HG03565 (cell line): Measurements from ENCODE around the gene OVCH1.

ENCODE experiments used
- ATAC-seq: cut with Tn5 transposase; IDR thresholded peaks from one replicate; pipeline ENCODE4 v1.9.1; 2021; ENCODE audit warnings: mild to moderate bottlenecking, moderate library complexity; ENCODE audit not compliant: unreplicated experiment

Gene OVCH1, protein sequence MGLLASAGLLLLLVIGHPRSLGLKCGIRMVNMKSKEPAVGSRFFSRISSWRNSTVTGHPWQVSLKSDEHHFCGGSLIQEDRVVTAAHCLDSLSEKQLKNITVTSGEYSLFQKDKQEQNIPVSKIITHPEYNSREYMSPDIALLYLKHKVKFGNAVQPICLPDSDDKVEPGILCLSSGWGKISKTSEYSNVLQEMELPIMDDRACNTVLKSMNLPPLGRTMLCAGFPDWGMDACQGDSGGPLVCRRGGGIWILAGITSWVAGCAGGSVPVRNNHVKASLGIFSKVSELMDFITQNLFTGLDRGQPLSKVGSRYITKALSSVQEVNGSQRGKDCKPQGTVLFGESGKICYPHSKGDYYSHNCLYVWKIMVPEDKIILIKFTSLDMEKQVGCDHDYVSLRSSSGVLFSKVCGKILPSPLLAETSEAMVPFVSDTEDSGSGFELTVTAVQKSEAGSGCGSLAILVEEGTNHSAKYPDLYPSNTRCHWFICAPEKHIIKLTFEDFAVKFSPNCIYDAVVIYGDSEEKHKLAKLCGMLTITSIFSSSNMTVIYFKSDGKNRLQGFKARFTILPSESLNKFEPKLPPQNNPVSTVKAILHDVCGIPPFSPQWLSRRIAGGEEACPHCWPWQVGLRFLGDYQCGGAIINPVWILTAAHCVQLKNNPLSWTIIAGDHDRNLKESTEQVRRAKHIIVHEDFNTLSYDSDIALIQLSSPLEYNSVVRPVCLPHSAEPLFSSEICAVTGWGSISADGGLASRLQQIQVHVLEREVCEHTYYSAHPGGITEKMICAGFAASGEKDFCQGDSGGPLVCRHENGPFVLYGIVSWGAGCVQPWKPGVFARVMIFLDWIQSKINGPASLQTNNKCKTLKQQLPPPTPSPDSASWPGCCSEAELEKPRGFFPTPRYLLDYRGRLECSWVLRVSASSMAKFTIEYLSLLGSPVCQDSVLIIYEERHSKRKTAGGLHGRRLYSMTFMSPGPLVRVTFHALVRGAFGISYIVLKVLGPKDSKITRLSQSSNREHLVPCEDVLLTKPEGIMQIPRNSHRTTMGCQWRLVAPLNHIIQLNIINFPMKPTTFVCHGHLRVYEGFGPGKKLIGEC

GRCh38 chr12:29497588-29497987, at the start of gene OVCH1:
OVCH1 (minus strand) TSS chr12:29497686; CDS start chr12:29497686, 0 bp downstream.
- no peak for ATAC-seq

- ATAC-seq = no peak
These were observed 49.7 kb upstream of the OVCH1 start for GRCh38 chr12:29547151-29547632.

GRCh38 chr12:29546000-29546399, 48.5 kb upstream of the OVCH1 start:
- ATAC-seq = no peak

DNA sequence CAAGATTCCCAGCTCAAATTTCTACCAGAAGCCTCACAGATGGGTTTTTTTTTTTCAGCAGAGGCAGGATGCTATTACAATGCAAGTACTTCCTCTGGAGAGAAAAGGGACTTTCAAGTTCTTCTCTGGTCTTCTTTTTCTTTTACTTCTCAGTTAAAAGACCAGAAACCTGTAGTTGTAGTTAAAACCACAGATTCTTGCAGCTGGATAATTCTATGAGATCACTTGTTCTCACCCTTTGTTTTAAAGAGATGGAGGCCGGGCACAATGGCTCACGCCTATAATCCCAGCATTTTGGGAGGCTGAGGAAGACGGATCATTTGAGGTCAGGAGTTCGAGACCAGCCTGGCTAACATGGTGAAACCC, 47.6 kb upstream of the OVCH1 start:
- peak; percentile 79 for ATAC-seq

GRCh38 chr12:29544428-29545101, 47.1 kb upstream of the OVCH1 start:
- peak; percentile 27 for ATAC-seq

DNA sequence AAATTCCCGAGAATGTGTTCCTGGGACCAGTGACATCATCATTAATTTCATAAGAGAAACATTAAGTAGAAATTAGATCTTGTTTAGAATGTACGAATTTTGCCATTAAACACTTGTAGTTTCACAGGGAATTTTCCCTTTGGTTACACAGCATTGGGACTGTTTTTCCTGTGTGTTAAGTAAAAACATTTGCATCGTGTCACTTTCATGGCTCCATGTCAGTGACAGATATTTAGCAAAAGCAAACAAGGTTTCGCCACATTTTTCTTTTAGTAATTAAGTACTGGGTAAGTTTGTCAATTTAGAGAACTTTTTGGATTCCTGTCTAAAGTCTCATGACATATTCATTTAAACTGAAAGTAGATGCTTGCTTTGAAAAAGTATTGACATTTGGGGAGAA, 45.5 kb upstream of the OVCH1 start:
- ATAC-seq = no peak

DNA sequence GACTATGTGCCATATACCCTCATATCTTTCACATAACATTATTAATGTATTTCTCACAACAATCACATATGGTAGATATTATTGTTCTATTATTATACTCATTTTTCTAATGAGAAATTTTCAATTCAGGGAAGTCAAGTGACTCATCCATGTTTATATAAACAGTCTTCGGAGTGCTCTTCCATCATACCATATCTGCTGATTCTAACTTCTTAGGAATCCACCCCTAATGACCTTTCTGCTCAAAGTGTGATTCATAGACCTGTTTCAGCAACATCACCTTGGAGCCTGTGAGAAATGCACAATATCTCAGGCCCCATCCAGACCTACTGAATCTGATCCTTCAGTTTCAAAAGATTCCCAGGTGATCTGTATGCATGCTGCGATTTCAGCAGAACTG, 39.8 kb upstream of the OVCH1 start:
- no peak for ATAC-seq

DNA sequence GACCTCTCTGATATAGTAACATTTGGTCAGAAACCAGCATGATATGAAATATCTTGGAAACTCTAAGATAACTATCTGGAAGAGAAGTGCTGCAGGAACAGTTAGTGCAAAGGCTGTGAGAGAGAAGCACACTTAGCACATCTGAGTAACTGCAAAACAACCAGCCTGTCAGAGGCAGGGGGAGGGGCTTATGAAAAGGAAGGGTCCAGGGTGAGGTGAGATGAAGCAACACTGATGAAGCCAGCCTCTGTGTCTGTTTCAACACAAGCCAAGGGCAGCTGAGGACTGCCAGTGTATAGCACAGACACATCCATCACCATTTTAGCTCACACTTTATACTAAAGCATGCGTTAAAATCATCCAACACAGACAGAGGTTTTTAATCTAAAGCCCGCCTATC, 37.4 kb upstream of the OVCH1 start:
- ATAC-seq = no peak

DNA sequence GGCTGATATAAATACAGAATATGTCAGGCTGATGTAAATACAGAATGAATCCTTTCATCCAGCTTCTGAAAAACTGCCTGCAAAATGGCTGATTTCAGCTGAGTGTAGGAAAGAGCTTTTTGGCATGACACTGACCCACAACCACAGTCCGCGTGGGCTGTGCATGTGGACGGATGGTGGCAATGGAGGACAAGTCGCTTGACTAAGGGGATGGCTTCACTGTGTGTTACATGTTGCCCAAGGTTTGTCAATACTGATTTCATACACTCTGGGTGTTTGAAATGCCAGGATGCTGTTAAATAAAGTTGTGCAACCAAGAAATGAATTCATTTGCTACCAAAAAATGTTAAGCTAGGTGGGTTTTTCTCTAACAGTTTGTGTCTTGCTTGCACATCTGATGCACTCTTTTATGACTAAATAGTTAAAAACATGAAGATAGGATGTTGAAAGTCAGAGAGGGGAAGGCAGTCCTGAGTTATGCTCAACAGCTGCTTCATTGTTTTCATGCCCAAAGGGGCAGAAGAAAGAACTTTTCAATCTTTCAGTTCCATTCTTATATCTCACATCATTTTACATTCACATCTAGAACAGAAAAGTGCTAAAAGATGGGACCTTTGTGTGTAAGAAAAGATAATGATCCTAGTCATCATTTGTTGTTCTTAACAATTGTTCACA, 36.5 kb upstream of the OVCH1 start:
- ATAC-seq = no peak

DNA sequence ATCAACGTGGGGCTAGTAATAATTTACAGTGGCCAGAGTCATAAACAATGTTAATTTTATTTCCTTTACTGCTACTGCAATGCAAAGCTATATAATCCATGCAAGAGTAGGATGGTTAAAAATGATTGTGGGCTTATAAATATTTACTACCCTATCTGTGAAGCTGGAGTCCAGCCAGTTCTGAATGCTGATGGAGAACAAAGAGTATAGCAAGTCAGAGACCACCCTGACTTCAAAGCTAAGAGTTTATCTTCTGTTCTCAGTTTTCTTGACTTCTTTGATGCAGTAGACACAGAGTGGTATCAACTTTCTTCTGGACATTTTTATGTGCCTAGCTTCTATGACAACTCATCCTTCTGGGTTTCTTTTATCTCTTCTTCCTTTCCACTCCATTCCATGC, 34.0 kb upstream of the OVCH1 start:
- ATAC-seq = no peak

GRCh38 chr12:29530436-29530835, 33.0 kb upstream of the OVCH1 start:
- ATAC-seq = no peak

DNA sequence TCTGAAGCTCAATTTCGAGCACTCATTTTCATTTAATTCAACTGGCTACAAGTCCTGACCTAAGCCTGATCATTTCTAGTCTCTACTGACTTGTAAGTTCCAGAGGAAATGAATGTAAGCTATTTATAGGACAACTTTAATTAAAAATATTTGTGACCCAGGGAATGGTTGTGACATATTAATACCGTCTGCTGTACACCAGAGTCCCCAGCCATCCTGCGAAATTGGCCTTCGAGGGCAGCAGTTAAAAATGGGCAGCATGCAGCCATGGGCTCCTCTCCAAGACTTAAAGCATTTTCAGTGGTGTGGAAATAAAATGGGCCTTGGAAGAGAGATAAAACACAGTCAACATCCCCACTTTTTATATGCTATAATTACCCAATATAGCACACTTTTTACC, 30.7 kb upstream of the OVCH1 start:
- no peak for ATAC-seq

GRCh38 chr12:29521951-29522350, 24.5 kb upstream of the OVCH1 start:
- no peak for ATAC-seq

DNA sequence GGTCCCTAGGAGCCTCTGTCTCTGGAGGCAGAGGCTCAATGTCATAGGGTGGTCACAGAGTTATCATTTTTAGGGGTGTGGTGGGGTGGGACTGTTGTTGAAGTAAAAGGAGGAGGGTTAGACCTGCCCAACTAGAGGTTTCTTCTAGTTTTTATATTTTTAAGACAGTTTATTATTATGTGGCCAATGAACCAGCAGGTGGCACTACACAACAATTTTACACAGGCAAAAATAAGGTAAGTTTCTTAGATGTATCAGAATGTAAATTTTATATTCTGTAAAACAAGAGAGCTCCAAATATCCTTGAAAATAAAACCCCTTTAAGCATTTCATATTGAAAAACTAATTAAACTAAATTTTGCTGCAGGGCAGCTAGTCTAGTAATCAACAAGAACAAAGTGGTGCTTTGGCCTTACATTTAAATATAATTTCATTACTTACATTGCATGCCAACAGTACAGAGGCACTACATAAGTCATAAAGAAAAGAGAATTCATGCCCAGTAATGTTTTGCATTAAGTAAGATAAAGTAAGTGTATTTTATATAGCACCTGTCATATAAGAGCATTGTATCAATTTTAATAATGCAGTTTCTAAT, 22.2 kb upstream of the OVCH1 start:
- ATAC-seq = no peak

GRCh38 chr12:29518407-29518806, 20.9 kb upstream of the OVCH1 start:
- ATAC-seq = no peak

DNA sequence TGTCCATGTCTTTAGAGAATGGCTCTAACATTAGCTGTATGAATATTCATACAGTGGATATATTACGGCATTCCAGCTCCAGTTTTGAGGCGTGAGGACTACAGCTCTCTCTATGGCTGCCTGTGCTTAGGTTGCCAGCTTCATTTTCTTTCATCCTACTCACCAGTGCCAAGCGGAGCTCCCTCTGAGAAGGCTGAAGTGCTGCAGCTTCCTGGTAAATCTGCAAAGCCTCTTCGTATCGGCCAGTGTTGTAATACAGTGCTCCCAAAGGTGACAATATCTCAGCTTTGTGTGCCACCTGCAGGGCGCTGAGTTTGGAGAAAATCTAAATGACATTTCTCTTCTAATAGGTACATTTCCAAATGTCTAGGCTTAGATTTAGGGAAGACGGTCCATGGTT, 19.8 kb upstream of the OVCH1 start:
- no peak for ATAC-seq

DNA sequence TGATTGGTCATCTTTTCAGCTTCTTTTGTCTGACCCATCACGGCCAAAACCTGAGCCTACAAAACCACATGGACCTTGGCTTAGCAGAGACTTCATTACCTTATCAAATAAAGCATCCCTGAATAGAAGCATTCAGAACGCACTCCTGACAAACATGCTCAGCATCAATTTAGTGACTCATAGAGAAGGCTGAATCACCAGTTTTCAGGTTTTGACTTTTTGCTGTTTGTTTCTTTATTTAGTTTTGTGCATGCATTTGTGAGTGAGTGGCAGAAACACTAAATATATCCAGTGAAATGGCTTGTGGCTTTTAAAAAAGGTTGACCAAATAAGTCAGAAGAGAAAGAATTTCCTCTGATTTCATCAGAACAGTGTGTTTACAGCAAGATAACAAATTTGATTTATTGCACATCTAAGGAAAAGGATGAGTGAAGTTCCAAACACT, 19.0 kb upstream of the OVCH1 start:
- no peak for ATAC-seq

- ATAC-seq = no peak
These were observed 13.2 kb upstream of the OVCH1 start for GRCh38 chr12:29510591-29511185.

DNA sequence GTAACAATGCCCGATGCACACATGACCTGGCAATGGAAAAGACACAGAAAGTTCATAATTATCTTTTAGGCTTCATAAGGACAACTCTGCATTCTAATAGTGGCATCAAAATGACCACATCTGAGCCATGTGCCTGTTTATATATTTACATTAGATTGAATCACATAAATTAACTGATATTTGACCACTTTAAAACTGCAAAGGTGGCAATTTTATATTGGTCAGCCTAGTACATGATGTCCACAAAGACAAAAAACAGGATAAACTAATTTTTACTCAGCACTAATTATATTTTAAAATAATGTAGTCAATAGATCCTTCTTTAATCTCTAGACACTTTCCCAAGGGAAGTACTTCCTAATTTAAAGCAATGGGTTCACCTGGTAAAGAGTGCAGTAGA, 12.0 kb upstream of the OVCH1 start:
- no peak for ATAC-seq

DNA sequence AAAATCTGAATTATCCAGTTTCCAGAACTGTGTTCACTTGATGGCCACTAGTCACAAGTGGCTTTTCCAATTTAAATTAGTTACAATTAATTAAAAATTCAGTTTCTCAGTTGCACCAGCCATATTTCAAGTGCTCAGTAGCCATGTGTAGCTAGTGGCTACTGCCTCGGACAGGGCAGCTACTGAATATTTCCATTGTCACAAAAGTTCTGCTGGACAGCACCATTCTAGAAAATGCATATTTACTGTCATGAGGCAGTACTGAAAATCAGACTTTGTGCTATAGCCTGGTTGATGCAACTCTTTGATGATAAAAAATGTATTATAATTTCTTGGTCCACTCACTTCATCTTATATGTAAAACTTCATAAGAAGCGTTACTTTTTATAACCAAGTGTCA, 11.5 kb upstream of the OVCH1 start:
- no peak for ATAC-seq
